ENCODE measurements around the gene IKBKG.
A peak's percentile ranks its signal among the peaks of the same experiment; 100 is the strongest.

The IKBKG gene

GRCh38 chrX:154531626-154532025, 15.8 kb upstream of the IKBKG start:
- no peak overlapping the region for H3K27ac ChIP-seq
- no peak for TF ChIP-seq CTCF (conservative IDR thresholded peaks at IDR 0.05)

- H3K27ac ChIP-seq: no peak overlapping the region
- TF ChIP-seq CTCF (conservative IDR thresholded peaks at IDR 0.05): no peak
Measured at GRCh38 chrX:154532690-154533089, 14.7 kb upstream of the IKBKG start.

- H3K27ac ChIP-seq: peak overlapping the region; percentile 32; the same call in 1 of the 2 replicates
Measured at GRCh38 chrX:154534526-154535322, 12.7 kb upstream of the IKBKG start.

GRCh38 chrX:154535892-154536291, 11.5 kb upstream of the IKBKG start:
- no peak for TF ChIP-seq CTCF (conservative IDR thresholded peaks at IDR 0.05)
- no peak overlapping the region for H3K27ac ChIP-seq

More at GRCh38 chrX:154534526-154535322, 12.7 kb upstream of the IKBKG start:
- peak; percentile 91 for TF ChIP-seq CTCF (conservative IDR thresholded peaks at IDR 0.05)

GRCh38 chrX:154539077-154539476, 8.3 kb upstream of the IKBKG start:
- H3K27ac ChIP-seq: no peak overlapping the region

GRCh38 chrX:154540365-154540764, 7.1 kb upstream of the IKBKG start:
- H3K27ac ChIP-seq: peak overlapping the region; percentile 70

More at GRCh38 chrX:154539077-154539476, 8.3 kb upstream of the IKBKG start:
- no peak for TF ChIP-seq CTCF (conservative IDR thresholded peaks at IDR 0.05)

GRCh38 chrX:154540897-154541535, 6.4 kb upstream of the IKBKG start:
- TF ChIP-seq CTCF (conservative IDR thresholded peaks at IDR 0.05): no peak
- peak overlapping the region; percentile 70 for H3K27ac ChIP-seq

GRCh38 chrX:154541589-154541895, 5.9 kb upstream of the IKBKG start:
- peak overlapping the region; percentile 70 for H3K27ac ChIP-seq
- TF ChIP-seq CTCF (conservative IDR thresholded peaks at IDR 0.05): no peak
